LNCaP clone FGC (cell line): ENCODE measurements around the gene NCR2.

Experiments
- DNase-seq: peaks from one replicate; pipeline ENCODE4 v3.0.0-alpha.2; 2011; ENCODE audit warnings: low read depth
- H3K4me3 ChIP-seq: 2 replicates; pipeline ENCODE4 v1.5.1; 2011; ENCODE audit warnings: mild to moderate bottlenecking, low read depth, low read length, control low read depth
- CTCF ChIP-seq: IDR thresholded peaks from 2 replicates; pipeline ENCODE4 v1.5.1; 2012; ENCODE audit warnings: mild to moderate bottlenecking; ENCODE audit not compliant: control insufficient read depth, insufficient read depth; ENCODE audit errors: extremely low read depth

The NCR2 gene

GRCh38 chr6:41331401-41332150 is 3.8 kb upstream of the NCR2 start:
- no peak for TF ChIP-seq CTCF
- H3K4me3 ChIP-seq: no peak overlapping the region
- no peak for DNase-seq

GRCh38 chr6:41332241-41332640 is 3.2 kb upstream of the NCR2 start:
- DNase-seq: no peak
- H3K4me3 ChIP-seq: no peak overlapping the region
- TF ChIP-seq CTCF: no peak

- TF ChIP-seq CTCF: no peak
- no peak for DNase-seq
- no peak overlapping the region for H3K4me3 ChIP-seq
Measured at GRCh38 chr6:41332842-41333736, 2.3 kb upstream of the NCR2 start.

GRCh38 chr6:41334482-41335040 is 847 bp upstream of the NCR2 start:
- TF ChIP-seq CTCF: 0 out of 2 replicates have a peak, but pooled peaks have one; percentile 8
- DNase-seq: no peak
- H3K4me3 ChIP-seq: no peak overlapping the region

GRCh38 chr6:41335943-41336342 is 535 bp downstream of the NCR2 start:
- H3K4me3 ChIP-seq: no peak overlapping the region
- DNase-seq: no peak
- TF ChIP-seq CTCF: no peak

- no peak for TF ChIP-seq CTCF
- DNase-seq: no peak
Measured at GRCh38 chr6:41336824-41337223, 1.4 kb downstream of the NCR2 start.

More at GRCh38 chr6:41336824-41337223, 1.4 kb downstream of the NCR2 start:
- H3K4me3 ChIP-seq: no peak overlapping the region
